PFSK-1 (cell line): Measurements from ENCODE around the gene ALS2CL.

ENCODE experiments used
- POLR2AphosphoS5 ChIP-seq: IDR thresholded peaks from 2 replicates; pipeline ENCODE4 v1.6.1; 2012; ENCODE audit warnings: low read depth, mild to moderate bottlenecking, control low read depth, low read length, moderate library complexity
- TAF1 ChIP-seq: IDR thresholded peaks from 2 replicates; pipeline ENCODE4 v1.6.1; 2012; ENCODE audit warnings: low read length, control low read depth, borderline replicate concordance; ENCODE audit not compliant: insufficient read depth

- no peak for TF ChIP-seq TAF1
- no peak for TF ChIP-seq POLR2AphosphoS5
These were observed 26.3 kb downstream of the ALS2CL start for GRCh38 chr3:46667061-46667621.
